SU-DHL-6 (cell line): ENCODE measurements around the gene POU6F2.

Experiments used
- CTCF ChIP-seq: fragments of 200-600 bp; sonication (generic); IDR thresholded peaks from one replicate; pipeline ENCODE4 v1.5.1; 2017; ENCODE audit warnings: antibody characterized with exemption, mild to moderate bottlenecking, low read length, moderate library complexity; ENCODE audit not compliant: insufficient read depth, poor library complexity, severe bottlenecking
- EZH2phosphoT487 ChIP-seq: fragments of 200-600 bp; sonication (generic), shearing (Covaris generic); conservative IDR thresholded peaks from 2 replicates; pipeline ENCODE4 v1.6.1; 2018; ENCODE audit warnings: mild to moderate bottlenecking, antibody characterized with exemption, low read length, moderate library complexity, mixed read lengths

DNA sequence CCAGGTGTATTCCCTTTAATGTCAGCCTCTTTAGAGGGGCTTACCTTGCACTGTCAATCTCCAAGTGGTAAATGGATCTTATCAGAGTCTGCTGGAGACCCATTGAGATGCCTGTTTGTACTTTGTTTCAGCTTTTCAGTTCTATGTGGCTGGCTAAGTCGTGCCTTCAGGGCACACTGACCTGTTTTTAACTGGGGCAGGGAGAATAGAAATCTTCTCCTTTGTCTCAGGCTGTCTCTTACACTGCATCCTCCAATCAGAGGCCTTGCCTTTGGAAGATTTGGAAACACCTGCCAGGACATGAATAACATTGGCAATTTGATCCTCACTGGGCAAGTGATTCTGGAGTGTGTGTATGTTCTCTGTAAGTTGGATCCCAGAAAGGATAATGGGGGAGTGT lies 65.0 kb downstream of the POU6F2 start:
- TF ChIP-seq CTCF (no peak), EZH2phosphoT487 (no peak)
